Umbilical cord (tissue), 2 donors: Measurements from ENCODE around the gene FOXL1. TPM values are rescaled to one million over a fixed set of nuclear protein-coding genes. Genes with fewer than 3 reads are reported as not detected.
A peak's percentile ranks its signal among the peaks of the same experiment; 100 is the strongest.

Experiments
- DNase-seq: peaks from one replicate; pipeline ENCODE4 v3.0.0-alpha.2; 2015; ENCODE audit warnings: low spot score
- total RNA-seq: library from RNA; depleted of rRNA; stranded (reverse); fragments of >200 nt; gene quantifications from one replicate; pipeline ENCODE4 v1.2.3, GENCODE V29; 2014; ENCODE audit warnings: low replicate concordance; ENCODE audit not compliant: insufficient read depth

The FOXL1 gene
- total RNA-seq, 1 donor from 2014 or later, result 6.5 TPM

- no peak for DNase-seq
Observed at GRCh38 chr16:86568677-86569623, 9.4 kb upstream of the FOXL1 start.

DNA sequence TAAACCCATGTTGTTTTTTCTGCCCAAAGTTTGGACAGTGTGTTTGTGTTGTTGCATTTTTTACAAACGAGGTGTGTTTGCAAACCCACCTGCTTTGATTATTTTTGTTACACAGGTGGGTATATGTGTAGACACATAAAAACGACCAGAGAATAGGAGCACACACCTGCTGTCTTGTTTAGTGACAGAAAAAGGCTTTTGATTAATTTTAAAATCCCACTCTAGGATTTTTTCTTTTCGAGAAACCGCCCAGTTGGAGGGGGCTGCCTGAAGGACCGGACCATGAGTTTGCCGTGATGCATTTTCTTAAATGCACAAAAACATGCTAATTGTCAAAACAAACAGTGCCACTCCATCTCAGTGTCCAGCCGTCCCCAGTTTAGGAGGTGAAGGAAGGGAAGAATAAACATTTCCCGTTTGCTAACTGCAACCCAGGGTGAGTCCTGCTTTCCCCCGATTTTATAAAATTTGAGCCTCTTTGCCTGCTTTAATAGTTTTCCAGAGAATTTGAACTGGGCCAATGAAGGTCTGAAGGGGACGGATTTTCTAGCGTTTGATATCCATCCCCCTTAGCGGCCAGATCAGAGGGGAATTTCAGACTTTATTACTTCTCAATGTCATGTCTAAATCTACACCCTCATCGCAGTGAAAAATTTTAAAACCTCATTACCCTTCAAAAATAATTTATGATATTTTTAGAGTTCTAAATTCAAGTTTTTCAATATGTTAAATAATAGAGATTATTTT, 8.5 kb upstream of the FOXL1 start:
- no peak for DNase-seq

- DNase-seq, result no peak
Observed at GRCh38 chr16:86570558-86571529, 7.5 kb upstream of the FOXL1 start.

DNA sequence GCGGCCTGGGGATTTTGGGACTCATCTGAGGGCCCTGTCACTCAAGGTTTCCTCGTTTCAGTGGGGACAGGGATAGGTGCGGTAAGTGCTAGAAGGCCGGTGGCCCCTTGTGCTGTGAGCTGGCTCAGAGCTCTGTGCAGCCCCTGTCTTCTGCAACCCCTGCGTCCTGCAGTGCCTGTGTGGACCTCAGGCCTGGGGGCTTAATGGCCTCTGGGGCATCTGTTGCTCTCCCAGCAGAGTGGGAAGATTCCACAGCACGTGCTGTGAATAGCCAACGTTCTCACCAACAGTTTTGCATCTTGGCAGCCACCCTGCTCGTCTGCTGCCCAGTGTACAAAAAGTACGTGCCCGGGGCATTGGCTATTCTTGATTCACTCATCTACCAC, 6.8 kb upstream of the FOXL1 start:
- DNase-seq, result no peak

DNA sequence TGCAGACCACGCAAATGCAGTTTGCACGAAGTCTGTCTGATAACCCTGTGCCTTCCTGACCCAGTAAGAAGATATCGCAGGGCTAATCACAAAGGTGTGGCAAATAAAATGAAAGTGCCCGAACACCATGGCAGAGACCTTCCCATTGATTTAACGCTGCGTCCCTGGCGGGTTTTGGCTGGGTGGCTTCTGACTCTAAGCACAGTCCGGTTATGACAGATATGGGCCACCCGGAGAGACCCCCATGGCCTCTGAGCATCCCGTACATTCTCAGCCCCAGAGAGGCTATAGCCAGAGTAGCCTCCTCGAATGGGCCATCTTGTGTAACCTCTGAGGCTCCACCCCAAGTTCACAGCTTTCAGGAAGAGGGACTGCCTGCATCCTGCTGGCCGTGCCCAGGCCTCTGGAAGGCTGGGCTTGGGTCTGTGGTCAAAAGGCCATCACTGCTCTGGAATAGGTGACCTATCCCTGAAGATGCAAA, 6.3 kb upstream of the FOXL1 start:
- no peak for DNase-seq

DNA sequence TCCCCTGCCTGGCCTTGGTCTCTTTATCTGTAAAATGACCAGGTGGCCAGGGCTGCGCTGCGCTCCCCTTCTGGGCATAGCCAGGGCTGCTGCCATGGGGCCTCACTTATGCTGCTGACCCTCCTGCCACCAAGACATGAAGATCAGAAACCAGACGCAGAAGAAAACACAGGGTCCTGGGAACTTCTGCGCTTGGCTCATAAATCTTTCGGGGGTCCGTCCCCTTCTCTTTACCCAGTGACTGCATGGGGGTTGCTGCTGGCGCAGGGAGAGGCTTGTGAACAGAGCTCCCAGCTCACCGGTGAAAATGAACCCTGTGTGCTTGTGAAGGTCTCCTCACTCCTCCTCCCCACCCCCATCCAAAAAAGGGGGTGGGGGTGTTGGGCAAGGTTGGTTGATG, 5.7 kb upstream of the FOXL1 start:
- no peak for DNase-seq

DNA sequence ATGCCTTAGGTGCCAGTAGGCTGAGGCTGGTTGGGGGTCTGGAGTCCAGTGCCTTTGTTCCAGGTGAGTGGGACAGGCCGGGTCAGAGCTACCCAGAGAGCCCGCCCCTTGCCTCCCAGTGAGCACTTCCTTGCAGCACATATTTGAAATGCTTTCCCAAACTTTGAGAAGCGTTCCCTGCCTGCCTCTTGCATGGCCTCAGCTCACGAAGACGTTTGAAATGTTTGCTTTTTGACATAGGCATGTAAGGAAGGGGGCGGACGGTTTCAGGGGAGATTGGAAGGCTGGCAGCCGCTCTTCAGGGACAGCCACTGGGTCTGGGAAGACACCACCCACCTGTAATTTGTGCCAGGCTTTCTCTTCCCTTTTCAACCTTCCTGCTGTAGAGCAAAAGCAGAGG, 5.1 kb upstream of the FOXL1 start:
- no peak for DNase-seq

GRCh38 chr16:86573646-86574508, 4.5 kb upstream of the FOXL1 start:
- DNase-seq, result no peak

- no peak for DNase-seq
Observed at GRCh38 chr16:86574646-86575045, 3.7 kb upstream of the FOXL1 start.

- no peak for DNase-seq
Observed at GRCh38 chr16:86575095-86575685, 3.2 kb upstream of the FOXL1 start.

- peak; percentile 78 for DNase-seq
Observed at GRCh38 chr16:86575754-86576557, 2.4 kb upstream of the FOXL1 start.

DNA sequence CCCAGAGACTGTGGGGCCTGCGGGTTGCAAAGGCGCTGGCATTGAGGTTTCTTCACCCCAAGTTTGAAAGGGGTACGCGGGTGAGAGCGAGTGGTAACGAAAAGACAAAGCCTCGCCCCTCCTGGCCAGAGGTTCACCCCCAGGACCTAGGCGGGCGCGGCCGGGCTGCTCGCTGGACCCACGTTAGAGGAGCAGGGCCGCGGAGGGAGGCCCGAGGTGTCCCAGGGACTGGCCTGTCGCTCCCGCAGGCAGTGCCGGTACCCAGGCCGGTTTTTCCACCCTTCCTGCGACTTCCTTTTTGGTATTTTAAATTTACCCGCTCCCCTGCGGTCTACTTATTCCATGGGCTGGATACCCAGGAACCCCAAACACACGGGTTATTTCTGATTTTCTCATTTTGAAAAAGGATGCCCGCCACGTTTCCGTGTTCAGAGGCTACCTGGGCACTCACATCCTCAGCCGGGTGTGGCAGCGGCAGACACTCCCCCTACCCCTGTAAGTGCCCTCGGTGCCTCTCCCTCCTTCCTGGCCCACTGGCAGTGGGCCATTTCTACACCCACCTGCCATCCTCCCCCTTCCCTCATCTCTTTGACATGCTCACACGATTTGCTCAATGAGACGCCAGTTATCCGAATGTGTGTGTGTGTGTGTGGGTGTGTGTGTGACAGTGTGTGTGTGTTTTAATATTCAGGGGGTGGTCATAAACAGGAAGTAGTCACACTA, 1.6 kb upstream of the FOXL1 start:
- DNase-seq, result no peak

DNA sequence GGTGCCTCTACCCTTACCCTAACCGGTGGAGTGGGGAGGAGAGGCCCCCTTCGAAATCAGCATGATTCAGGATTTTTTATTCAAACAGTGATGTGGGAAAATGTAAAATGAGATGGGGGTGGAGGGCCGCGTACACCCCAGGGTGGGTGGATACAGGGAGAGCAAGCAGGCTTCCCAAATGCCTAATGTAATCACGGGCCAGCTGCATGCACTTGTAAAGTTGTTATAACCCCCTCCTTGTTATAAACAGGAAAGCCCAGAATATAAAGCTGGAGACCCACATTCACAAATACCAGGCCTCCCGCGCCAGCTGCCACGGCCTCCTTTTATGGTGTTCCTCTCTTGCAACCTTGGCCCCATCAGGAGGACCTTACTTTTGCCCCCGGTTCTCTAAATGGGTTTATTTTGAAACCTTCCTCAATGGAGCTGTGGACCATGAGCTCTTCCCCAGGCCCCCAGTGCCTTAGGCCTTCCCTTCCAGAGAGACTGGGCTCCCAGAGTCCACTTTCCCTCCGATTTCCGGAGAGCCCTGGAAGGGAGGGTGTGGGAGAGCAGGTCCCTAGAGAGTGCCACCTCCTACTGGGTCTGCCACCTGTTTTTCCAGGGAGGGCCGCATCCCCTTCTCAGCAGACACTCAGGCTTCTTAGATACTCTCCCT, 906 bp upstream of the FOXL1 start:
- DNase-seq, result no peak

GRCh38 chr16:86578611-86579267, 390 bp downstream of the FOXL1 start:
- DNase-seq, result no peak

DNA sequence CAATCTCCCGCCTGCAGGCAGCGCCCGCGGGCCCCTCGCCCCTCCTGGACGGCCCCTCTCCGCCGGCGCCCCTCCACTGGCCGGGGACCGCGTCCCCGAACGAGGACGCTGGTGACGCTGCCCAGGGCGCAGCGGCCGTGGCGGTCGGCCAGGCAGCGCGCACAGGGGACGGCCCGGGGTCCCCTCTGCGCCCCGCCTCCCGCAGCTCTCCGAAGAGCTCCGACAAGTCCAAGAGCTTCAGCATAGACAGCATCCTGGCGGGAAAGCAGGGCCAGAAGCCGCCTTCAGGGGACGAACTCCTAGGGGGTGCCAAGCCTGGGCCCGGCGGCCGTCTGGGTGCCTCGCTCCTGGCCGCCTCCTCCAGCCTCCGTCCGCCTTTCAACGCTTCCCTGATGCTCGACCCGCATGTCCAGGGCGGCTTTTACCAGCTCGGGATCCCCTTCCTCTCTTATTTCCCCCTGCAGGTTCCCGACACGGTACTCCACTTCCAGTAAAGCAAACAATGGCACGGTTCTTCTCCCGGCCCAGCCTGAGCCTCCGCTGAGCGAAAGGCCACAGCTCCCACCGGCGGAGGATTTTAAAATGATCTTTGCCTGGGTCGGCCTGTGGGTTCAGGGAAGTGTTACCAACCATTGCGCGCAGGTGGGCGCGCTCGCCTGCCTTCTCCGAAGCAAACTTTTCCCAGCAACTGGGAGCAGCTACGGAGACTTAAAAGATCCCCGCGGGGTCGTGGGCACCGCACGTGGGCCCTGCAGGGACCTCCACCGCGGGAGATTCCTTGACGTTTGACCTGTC, 1.1 kb downstream of the FOXL1 start:
- DNase-seq, result no peak

DNA sequence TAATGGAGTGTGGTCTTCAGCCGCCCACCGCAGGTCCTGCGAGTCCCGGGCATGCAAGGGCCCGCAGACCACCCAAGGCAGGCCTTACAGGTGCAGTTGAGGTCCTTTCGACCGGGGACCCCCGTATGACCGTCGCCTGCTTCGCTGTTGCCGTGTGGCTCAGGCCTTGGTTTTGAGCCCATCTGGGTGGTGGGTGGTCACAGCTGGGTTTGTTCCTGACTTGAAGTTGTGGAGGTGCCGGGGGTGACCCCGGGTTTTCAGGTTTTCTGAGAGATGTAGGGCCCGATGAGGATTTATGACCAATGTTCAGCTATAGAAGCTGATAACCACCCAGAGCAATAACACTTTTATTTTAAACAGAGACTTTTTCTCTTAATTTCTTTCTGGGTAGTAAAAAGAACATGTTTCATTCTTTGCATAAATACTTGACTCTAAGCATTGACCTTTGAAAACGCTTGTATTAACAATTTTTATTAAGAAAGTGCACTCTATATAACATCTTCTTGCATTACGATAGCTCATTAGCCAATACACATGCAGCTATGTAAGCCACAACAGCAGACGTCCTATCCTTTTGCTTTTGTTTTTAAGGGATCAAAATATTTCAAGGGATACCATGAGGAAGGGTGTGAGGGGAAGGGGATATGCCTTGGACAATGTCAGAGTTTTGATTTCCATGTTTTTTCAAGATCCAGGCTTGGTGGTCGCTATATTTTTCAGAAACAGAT, 1.9 kb downstream of the FOXL1 start:
- DNase-seq, result no peak
